Spleen (tissue), 11 donors: ENCODE measurements around the gene COX4I1. TPM values are rescaled to one million over a fixed set of nuclear protein-coding genes. Genes with fewer than 3 reads are reported as not detected.

Source experiments
- DNase-seq: peaks from one replicate; pipeline ENCODE4 v3.0.0-alpha.2; 2020
- H3K27ac ChIP-seq, 8 donors: fragments of 200-600 bp; sonication (generic) in 7 of 8; 1 replicate in 4 of 8; 2 replicates in 4 of 8; pipeline versions ENCODE4 v1.5.0 to v1.8.0; 2016 to 2021; ENCODE audit warnings: inconsistent platforms in 4 of 8, mild to moderate bottlenecking in 4 of 8, moderate library complexity in 1 of 8
- H3K27me3 ChIP-seq, 7 donors: fragments of 200-600 bp; sonication (generic) in 6 of 7; replicated peaks in 1 of 7; 1 replicate in 4 of 7; 2 replicates in 3 of 7; pipeline versions ENCODE4 v1.5.0 to v1.8.0; 2016 to 2021; ENCODE audit warnings: inconsistent platforms in 3 of 7, mild to moderate bottlenecking in 1 of 7
- H3K36me3 ChIP-seq, 6 donors: fragments of 200-600 bp; sonication (generic) in 5 of 6; 1 replicate in 4 of 6; 2 replicates in 2 of 6; pipeline versions ENCODE4 v1.5.0 to v1.8.0; 2016 to 2021; ENCODE audit warnings: inconsistent platforms in 2 of 6
- H3K4me1 ChIP-seq, 6 donors: fragments of 200-600 bp; sonication (generic) in 5 of 6; 1 replicate in 3 of 6; 2 replicates in 3 of 6; pipeline versions ENCODE4 v1.5.0 to v1.8.0; 2016 to 2021; ENCODE audit warnings: inconsistent platforms in 3 of 6
- H3K4me3 ChIP-seq, 8 donors: fragments of 200-600 bp; sonication (generic) in 7 of 8; 1 replicate in 4 of 8; 2 replicates in 4 of 8; pipeline versions ENCODE4 v1.5.0 to v1.8.0; 2016 to 2021; ENCODE audit warnings: inconsistent platforms in 4 of 8, mild to moderate bottlenecking in 4 of 8, moderate library complexity in 2 of 8
- H3K9me3 ChIP-seq, 8 donors: fragments of 200-600 bp; sonication (generic) in 7 of 8; 1 replicate in 4 of 8; 2 replicates in 4 of 8; pipeline versions ENCODE4 v1.5.0 to v1.8.0; 2016 to 2021; ENCODE audit warnings: inconsistent platforms in 4 of 8
- POLR2A ChIP-seq, 3 donors: fragments of 450-650 bp; IDR thresholded peaks; one replicate each; pipeline ENCODE4 v1.5.1; 2017; ENCODE audit warnings: antibody characterized with exemption in 3 of 3, mild to moderate bottlenecking in 1 of 3
- POLR2AphosphoS5 ChIP-seq, 3 donors: sonication (generic); formaldehyde crosslinking; IDR thresholded peaks; one replicate each; pipeline ENCODE4 v1.5.1; 2017; ENCODE audit warnings: antibody characterized with exemption in 3 of 3
- WGBS, 5 donors: extraction: QIAGEN DNeasy Blood & Tissue Kit in 3 of 5; methylation state at CpG; one replicate each; pipeline versions ENCODE4 v1.1.5 to v1.1.7; 2013 to 2018; 5-methylcytosine and 5-hydroxymethylcytosine counted together
- intact Hi-C: fragments of 100-400 bp; cut with DNase I; formaldehyde crosslinking; loops from one replicate; pipeline ENCODE4 v1.15.0; 2023; ENCODE audit warnings: low total_unique reads
- polyA plus RNA-seq, 3 donors: library from polyadenylated mRNA; stranded (reverse); fragments of 200-250 nt; gene quantifications; one replicate each; pipeline ENCODE4 v1.2.1, GENCODE V29; 2013
- total RNA-seq, 7 donors: library from RNA; depleted of rRNA in 3 of 7; stranded (reverse); fragments of >200 nt in 3 of 7; fragmentation: NEBNext Ultra II Directional in 4 of 7; extraction: Animal tissue kit (Norgen Biotek cat#: 25700) in 4 of 7; gene quantifications; one replicate each; pipeline versions ENCODE4 v1.1.0 to v1.2.1, GENCODE V29; 2016 to 2021
- TF ChIP-seq, protein P1 (sequence below), 11 experiments: fragments of 200-600 bp in 7 of 11; fragments of 450-650 bp in 4 of 11; sonication (generic) in 4 of 11; IDR thresholded peaks in 8 of 11; conservative IDR thresholded peaks in 3 of 11; 1 replicate in 7 of 11; 2 replicates in 4 of 11; pipeline versions ENCODE4 v1.4.0 to v1.8.0; 2016 to 2021; ENCODE audit warnings: antibody characterized with exemption in 11 of 11, inconsistent platforms in 4 of 11, mild to moderate bottlenecking in 1 of 11
- donor health status: healthy with polysubstance abuse.
- donor health status: DM: no; HTN: no; CAD: no; lungs with moderate emphysema.
- donor health status: DM: no; HTN: no; CAD: no.
- donor health status: Bipolar disorder and iron deficiency.
- donor health status: healthy.
- donor health status: DM: no; HTN: no; CAD: no.
- donor health status: DM: yes; HTN: yes; CAD: no.

The COX4I1 gene
- total and polyA plus RNA-seq, 10 donors: 348 to 1,132 (median 450) TPM

DNA sequence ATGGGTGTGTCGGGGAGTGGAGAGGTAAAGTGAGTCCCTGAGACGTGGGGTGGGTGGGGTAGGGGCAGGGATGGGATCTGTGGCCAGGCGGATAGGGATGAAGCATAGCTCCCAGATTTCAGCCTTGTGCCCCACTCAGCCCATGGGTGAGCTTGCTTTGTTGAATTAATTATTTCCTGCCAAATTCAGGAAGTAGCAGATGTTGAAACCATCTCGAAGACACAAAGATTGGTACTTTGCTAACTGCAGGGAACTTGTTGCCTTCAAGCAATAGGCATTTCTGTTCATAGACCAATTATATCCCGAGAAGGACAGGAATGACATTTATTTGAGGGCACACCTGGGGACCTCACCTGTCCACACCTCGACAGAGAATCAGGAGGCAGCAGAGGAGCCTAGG lies 37.6 kb upstream of the COX4I1 start:
- WGBS, 5 donors: 35 to 51% (median 42%) methylated on average over 6 of the region's 6 CpGs
- H3K4me3 ChIP-seq: no peak overlapping the region
- H3K36me3 ChIP-seq: no peaks in the 10 kb centered on the region
- H3K27ac ChIP-seq: peak overlapping the region in 3 of 8 donors; percentile 49 to 67 (median 63)
- H3K4me1 ChIP-seq: peaks cover 5 to 62% (median 36%) of the 10 kb centered on the region in 6 donors
- TF ChIP-seq POLR2AphosphoS5 (IDR thresholded peaks at IDR 0.05): no peak
- TF ChIP-seq, protein P1, sequence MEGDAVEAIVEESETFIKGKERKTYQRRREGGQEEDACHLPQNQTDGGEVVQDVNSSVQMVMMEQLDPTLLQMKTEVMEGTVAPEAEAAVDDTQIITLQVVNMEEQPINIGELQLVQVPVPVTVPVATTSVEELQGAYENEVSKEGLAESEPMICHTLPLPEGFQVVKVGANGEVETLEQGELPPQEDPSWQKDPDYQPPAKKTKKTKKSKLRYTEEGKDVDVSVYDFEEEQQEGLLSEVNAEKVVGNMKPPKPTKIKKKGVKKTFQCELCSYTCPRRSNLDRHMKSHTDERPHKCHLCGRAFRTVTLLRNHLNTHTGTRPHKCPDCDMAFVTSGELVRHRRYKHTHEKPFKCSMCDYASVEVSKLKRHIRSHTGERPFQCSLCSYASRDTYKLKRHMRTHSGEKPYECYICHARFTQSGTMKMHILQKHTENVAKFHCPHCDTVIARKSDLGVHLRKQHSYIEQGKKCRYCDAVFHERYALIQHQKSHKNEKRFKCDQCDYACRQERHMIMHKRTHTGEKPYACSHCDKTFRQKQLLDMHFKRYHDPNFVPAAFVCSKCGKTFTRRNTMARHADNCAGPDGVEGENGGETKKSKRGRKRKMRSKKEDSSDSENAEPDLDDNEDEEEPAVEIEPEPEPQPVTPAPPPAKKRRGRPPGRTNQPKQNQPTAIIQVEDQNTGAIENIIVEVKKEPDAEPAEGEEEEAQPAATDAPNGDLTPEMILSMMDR (IDR thresholded peaks at IDR 0.05 in 8 of 11, conservative IDR thresholded peaks at IDR 0.05 in 3 of 11): no peak
- TF ChIP-seq POLR2A (IDR thresholded peaks at IDR 0.05): no peak
- DNase-seq: no peak
- H3K9me3 ChIP-seq: no peaks in the 10 kb centered on the region
- intact Hi-C loops: no loop called here
- peaks cover 0 to 20% (median 0%) of the 10 kb centered on the region in 7 donors for H3K27me3 ChIP-seq

DNA sequence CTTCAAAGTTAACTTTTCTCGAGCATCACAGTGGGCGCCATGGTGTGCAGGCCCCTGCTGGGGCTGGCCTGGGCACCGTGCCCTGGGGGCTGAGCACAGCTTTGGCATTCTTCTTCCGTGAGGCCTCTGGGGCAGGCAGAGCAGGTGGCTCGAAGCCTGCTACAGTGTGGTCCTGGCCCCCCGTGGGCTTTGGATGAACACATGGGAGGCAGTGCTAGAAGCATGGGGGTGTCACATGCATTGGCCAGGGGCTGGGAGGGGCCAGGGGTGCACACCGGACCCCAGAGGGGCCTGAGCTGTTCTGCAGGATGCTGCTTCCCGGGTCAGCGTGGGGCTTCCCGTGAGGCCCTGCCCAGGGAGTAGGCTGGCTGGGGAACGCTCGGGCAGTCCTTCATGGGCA lies 36.5 kb upstream of the COX4I1 start:
- intact Hi-C loops: no loop called here
- peak; percentile 75 for DNase-seq
- 84 to 90% (median 88%) methylated on average over 5 to 12 of the region's 12 CpGs for WGBS, 5 donors
- TF ChIP-seq, protein P1 (IDR thresholded peaks at IDR 0.05 in 8 of 11, conservative IDR thresholded peaks at IDR 0.05 in 3 of 11): no peak
- TF ChIP-seq POLR2A (IDR thresholded peaks at IDR 0.05) (no peak), POLR2AphosphoS5 (IDR thresholded peaks at IDR 0.05) (no peak)
- Histone ChIP-seq H3K27me3 (peaks cover 0 to 20% (median 0%) of the 10 kb centered on the region in 7 donors), H3K4me3 (no peak overlapping the region), H3K36me3 (peaks cover 0 to under 1% (median 0%) of the 10 kb centered on the region in 6 donors), H3K9me3 (no peaks in the 10 kb centered on the region), H3K4me1 (peaks cover 5 to 52% (median 29%) of the 10 kb centered on the region in 6 donors), H3K27ac (no peak overlapping the region)

DNA sequence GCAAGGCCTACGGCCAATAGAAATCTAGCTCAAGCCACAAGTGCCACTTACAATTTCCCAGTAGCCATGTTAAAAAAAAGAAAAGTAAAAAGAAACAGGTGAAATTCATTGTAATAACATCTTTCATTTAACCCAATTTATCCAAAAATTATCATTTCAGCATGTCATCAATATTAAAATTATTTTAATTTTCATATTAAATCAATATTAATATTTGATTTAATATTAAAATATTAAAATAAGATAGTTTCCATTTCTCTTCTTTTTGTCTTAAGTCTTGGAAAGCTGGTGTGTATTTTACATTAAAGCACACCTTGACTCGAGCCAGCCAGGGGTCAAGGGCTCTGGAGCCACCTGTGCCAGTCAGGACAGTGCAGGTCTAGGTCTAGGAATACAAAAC lies 35.9 kb upstream of the COX4I1 start:
- 79 to 96% (median 89%) methylated on average over 2 of the region's 2 CpGs for WGBS, 5 donors
- TF ChIP-seq POLR2AphosphoS5 (IDR thresholded peaks at IDR 0.05) (no peak), POLR2A (IDR thresholded peaks at IDR 0.05) (no peak)
- TF ChIP-seq, protein P1 (IDR thresholded peaks at IDR 0.05 in 8 of 11, conservative IDR thresholded peaks at IDR 0.05 in 3 of 11): no peak
- intact Hi-C loops: no loop called here
- DNase-seq: no peak
- Histone ChIP-seq H3K9me3 (no peaks in the 10 kb centered on the region), H3K27me3 (peaks cover 0 to 20% (median 0%) of the 10 kb centered on the region in 7 donors), H3K36me3 (peaks cover 0 to 7% (median 0%) of the 10 kb centered on the region in 6 donors), H3K4me1 (peaks cover 5 to 46% (median 24%) of the 10 kb centered on the region in 6 donors), H3K4me3 (no peak overlapping the region), H3K27ac (no peak overlapping the region)

DNA sequence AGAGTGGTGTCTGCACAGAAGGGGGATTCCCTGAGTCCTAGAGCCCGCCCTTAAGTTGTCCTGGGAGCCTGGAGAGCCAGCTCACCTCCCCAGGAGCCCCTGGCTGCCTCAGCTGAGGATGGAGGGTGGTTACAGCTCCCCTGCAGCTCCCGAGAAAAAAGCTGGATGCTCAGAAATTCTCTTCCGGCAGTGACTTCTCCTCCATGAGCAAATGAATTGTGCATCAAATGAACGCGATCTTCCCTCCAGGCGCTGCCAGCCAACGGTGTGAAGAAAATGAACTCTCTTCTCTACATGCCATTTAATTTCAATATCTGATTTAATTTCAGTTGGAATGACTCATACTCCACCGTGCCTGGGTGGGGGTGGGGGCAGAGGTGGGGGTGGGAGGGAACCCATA lies 34.3 kb upstream of the COX4I1 start:
- TF ChIP-seq, protein P1 (IDR thresholded peaks at IDR 0.05 in 8 of 11, conservative IDR thresholded peaks at IDR 0.05 in 3 of 11): no peak
- TF ChIP-seq POLR2A (IDR thresholded peaks at IDR 0.05): no peak
- no peak for TF ChIP-seq POLR2AphosphoS5 (IDR thresholded peaks at IDR 0.05)
- intact Hi-C loops: no loop called here
- H3K9me3 ChIP-seq: no peaks in the 10 kb centered on the region
- peaks cover 0 to 7% (median 0%) of the 10 kb centered on the region in 6 donors for H3K36me3 ChIP-seq
- no peak overlapping the region for H3K4me3 ChIP-seq
- peaks cover 0 to 6% (median 0%) of the 10 kb centered on the region in 7 donors for H3K27me3 ChIP-seq
- 65 to 75% (median 71%) methylated on average over 8 of the region's 8 CpGs for WGBS, 5 donors
- peaks cover 5 to 30% (median 12%) of the 10 kb centered on the region in 6 donors for H3K4me1 ChIP-seq
- no peak for DNase-seq
- no peak overlapping the region for H3K27ac ChIP-seq
